WTC11 (cell line): ENCODE measurements around the gene NAXE. TPM values are rescaled to one million over a fixed set of nuclear protein-coding genes. Genes with fewer than 3 reads are reported as not detected.
"Not testable (repeated sequence)": the region's sequence is repeated elsewhere in the genome, so short reads cannot be mapped to it uniquely, and the experiment has no call there.

Source experiments
- ATAC-seq: fragments of 200-7000 bp; cut with Tn5 transposase; 2 replicates; pipeline ENCODE4 v1.10.0; 2021; ENCODE audit warnings: mild to moderate bottlenecking, moderate library complexity
- CTCF ChIA-PET: fragments of 300-600 bp; sonication (Branson Sonifier 250); formaldehyde crosslinking; loops from one replicate; lab custom pipeline; 2021; ENCODE audit warnings: antibody characterized with exemption; lab: Charles Lee
- POLR2A ChIA-PET: fragments of 350-600 bp; sonication (Branson Sonifier 250); formaldehyde crosslinking; loops from one replicate; lab custom pipeline; 2021; ENCODE audit warnings: antibody characterized with exemption; lab: Charles Lee
- DNase-seq: peaks from one replicate; pipeline ENCODE4 v3.0.0; 2021; ENCODE audit warnings: low spot score
- H3K27ac Mint-ChIP-seq: 2 replicates; pipeline ENCODE4 v1.8.0; 2021; ENCODE audit warnings: mixed read lengths
- H3K27me3 Mint-ChIP-seq: 2 replicates; pipeline ENCODE4 v1.8.0; 2021; ENCODE audit warnings: low read depth, mild to moderate bottlenecking, moderate library complexity, mixed read lengths
- H3K36me3 Mint-ChIP-seq: 2 replicates; pipeline ENCODE4 v1.8.0; 2021; ENCODE audit warnings: mixed read lengths
- H3K4me1 Mint-ChIP-seq: 2 replicates; pipeline ENCODE4 v1.8.0; 2022; ENCODE audit warnings: mixed read lengths
- H3K4me3 Mint-ChIP-seq: 2 replicates; pipeline ENCODE4 v1.8.0; 2021; ENCODE audit warnings: mild to moderate bottlenecking, moderate library complexity, mixed read lengths
- H3K9me3 Mint-ChIP-seq: 2 replicates; pipeline ENCODE4 v1.8.0; 2021; ENCODE audit warnings: mixed read lengths
- CBFB ChIP-seq: sonication (generic); formaldehyde crosslinking; IDR thresholded peaks from 2 replicates; pipeline ENCODE4 v1.8.1; 2022; ENCODE audit warnings: mild to moderate bottlenecking, low read depth, missing genetic modification reagents
- CREM ChIP-seq: sonication (generic); formaldehyde crosslinking; IDR thresholded peaks from 2 replicates; pipeline ENCODE4 v1.8.1; 2022; ENCODE audit warnings: mild to moderate bottlenecking, missing genetic modification reagents, moderate library complexity
- EMX1 ChIP-seq: fragments of 250-450 bp; sonication (Bioruptor Pico); IDR thresholded peaks from 2 replicates; pipeline ENCODE4 v1.8.0; 2021; ENCODE audit warnings: mild to moderate bottlenecking
- FOXJ3 ChIP-seq: sonication (generic); formaldehyde crosslinking; IDR thresholded peaks from 2 replicates; pipeline ENCODE4 v1.9.0; 2021; ENCODE audit warnings: missing genetic modification reagents, mild to moderate bottlenecking, borderline replicate concordance
- MYBL2 ChIP-seq: sonication (generic); formaldehyde crosslinking; IDR thresholded peaks from 2 replicates; pipeline ENCODE4 v1.8.1; 2023; ENCODE audit warnings: mild to moderate bottlenecking, moderate library complexity, missing genetic modification reagents
- OVOL2 ChIP-seq: fragments of 250-450 bp; sonication (Bioruptor Pico); IDR thresholded peaks from 2 replicates; pipeline ENCODE4 v1.9.0; 2021; ENCODE audit warnings: mild to moderate bottlenecking, borderline replicate concordance
- TCF7 ChIP-seq: sonication (generic); formaldehyde crosslinking; IDR thresholded peaks from 2 replicates; pipeline ENCODE4 v1.8.0; 2022; ENCODE audit warnings: mild to moderate bottlenecking, low read depth, missing genetic modification reagents, moderate library complexity
- TEAD4 ChIP-seq: sonication (generic); formaldehyde crosslinking; IDR thresholded peaks from 2 replicates; pipeline ENCODE4 v1.8.0; 2022; ENCODE audit warnings: mild to moderate bottlenecking, missing genetic modification reagents
- ZNF423 ChIP-seq: fragments of 250-450 bp; sonication (Bioruptor Pico); IDR thresholded peaks from 2 replicates; pipeline ENCODE4 v2.1.2; 2022; ENCODE audit warnings: mild to moderate bottlenecking, moderate library complexity
- ZNF671 ChIP-seq: fragments of 250-450 bp; sonication (Bioruptor Pico); IDR thresholded peaks from 2 replicates; pipeline ENCODE4 v1.8.0; 2021; ENCODE audit warnings: mild to moderate bottlenecking
- total RNA-seq: library from RNA; stranded (reverse); gene quantifications from 3 replicates; pipeline ENCODE4 v1.2.3, GENCODE V29; 2021
- TF ChIP-seq, protein P1 (sequence below): sonication (generic); formaldehyde crosslinking; IDR thresholded peaks from 2 replicates; pipeline ENCODE4 v1.8.0; 2023; ENCODE audit warnings: mild to moderate bottlenecking, missing genetic modification reagents
- TF ChIP-seq, protein P2 (sequence below): fragments of 250-450 bp; sonication (Bioruptor Pico); IDR thresholded peaks from 2 replicates; pipeline ENCODE4 v2.1.2; 2022; ENCODE audit warnings: mild to moderate bottlenecking, moderate library complexity
- TF ChIP-seq, protein P3 (sequence below): fragments of 250-450 bp; sonication (Bioruptor Pico); IDR thresholded peaks from 2 replicates; pipeline ENCODE4 v1.9.0; 2021; ENCODE audit warnings: mild to moderate bottlenecking
- TF ChIP-seq, protein P4 (sequence below): sonication (generic); formaldehyde crosslinking; IDR thresholded peaks from 2 replicates; pipeline ENCODE4 v1.8.0; 2023; ENCODE audit warnings: missing genetic modification reagents
- TF ChIP-seq, protein P5 (sequence below): sonication (generic); formaldehyde crosslinking; IDR thresholded peaks from 2 replicates; pipeline ENCODE4 v1.8.0; 2022; ENCODE audit warnings: mild to moderate bottlenecking, missing genetic modification reagents
- TF ChIP-seq, protein P6 (sequence below): fragments of 250-450 bp; sonication (Bioruptor Pico); IDR thresholded peaks from 2 replicates; pipeline ENCODE4 v1.9.0; 2021; ENCODE audit warnings: mild to moderate bottlenecking
- TF ChIP-seq, protein P7 (sequence below): sonication (generic); formaldehyde crosslinking; IDR thresholded peaks from 2 replicates; pipeline ENCODE4 v1.8.1; 2022; ENCODE audit warnings: low read depth, missing genetic modification reagents, borderline replicate concordance

NAXE gene
- total RNA-seq, 1 experiment from 2014 or later, result 81.6 TPM

DNA sequence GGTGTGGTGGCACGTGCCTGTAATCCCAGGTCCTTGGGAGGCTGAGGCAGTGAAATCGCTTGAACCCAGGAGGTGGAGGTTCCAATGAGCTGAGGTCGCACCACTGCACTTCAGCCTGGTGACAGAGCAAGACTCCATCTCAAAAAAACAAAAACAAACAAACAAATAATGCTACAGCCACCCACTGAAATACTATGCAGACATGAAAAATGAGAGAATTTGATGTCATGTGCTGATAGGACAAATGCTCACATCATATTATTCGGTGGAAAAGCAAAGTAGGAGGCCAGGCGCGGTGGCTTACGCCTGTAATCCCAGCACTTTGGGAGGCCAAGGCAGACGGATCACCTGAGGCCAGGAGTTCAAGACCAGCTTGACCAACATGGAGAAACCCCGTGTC, 18.5 kb downstream of the NAXE start:
- H3K9me3 Mint-ChIP-seq, H3K36me3 Mint-ChIP-seq, H3K4me1 Mint-ChIP-seq, POLR2A ChIA-PET, H3K27ac Mint-ChIP-seq, H3K4me3 Mint-ChIP-seq, ATAC-seq, DNase-seq: not testable (repeated sequence)
- H3K27me3 Mint-ChIP-seq, result peaks cover 11% of the 10 kb centered on the region; the same call in 1 of the 2 replicates
- CTCF ChIA-PET, result interaction anchor here (1.0 kb wide), 1 partner anchor 9 kb away, joined by 6 read pairs; the partner anchor contains the start of gene HAPLN2

DNA sequence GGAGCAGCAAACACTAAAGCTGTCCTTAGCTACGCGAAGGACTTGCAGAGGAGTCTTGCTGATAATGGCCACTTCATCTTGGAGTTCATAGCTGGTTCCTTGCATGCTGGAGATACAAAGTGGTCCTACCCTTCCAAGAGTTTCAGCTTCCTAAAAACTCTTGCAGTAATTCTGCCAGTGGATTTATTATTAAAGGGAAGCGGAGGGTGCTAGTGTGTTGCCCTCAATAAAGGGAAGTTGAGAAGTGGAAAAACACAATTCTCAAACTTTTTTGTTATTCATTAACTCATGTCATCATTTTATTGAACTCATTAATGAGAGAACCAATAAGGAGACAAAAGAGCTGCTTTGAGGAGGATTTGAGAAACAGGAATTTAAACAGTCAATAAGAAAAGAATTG, 21.1 kb downstream of the NAXE start:
- no peaks in the 10 kb centered on the region for H3K9me3 Mint-ChIP-seq
- ChIA-PET POLR2A (interaction anchor here (0.7 to 1.1 kb wide), 2 partner anchors 12 to 22 kb away, joined by 3 to 5 read pairs; partner anchors contain the start of gene NAXE), CTCF (interaction anchor here (0.8 to 2.4 kb wide), 10 partner anchors 10 to 167 kb away, joined by 3 to 18 read pairs (median 4); no protein-coding TSS in a partner anchor)
- TF ChIP-seq FOXJ3 (no peak), CBFB (no peak), EMX1 (CRISPR knock-in tag) (no peak), ZNF423 (CRISPR knock-in tag) (no peak), TEAD4 (CRISPR knock-in tag) (no peak), OVOL2 (no peak), ZNF671 (CRISPR knock-in tag) (no peak), CREM (CRISPR knock-in tag) (no peak), TCF7 (CRISPR knock-in tag) (no peak), MYBL2 (CRISPR knock-in tag) (no peak)
- TF ChIP-seq, protein P1, sequence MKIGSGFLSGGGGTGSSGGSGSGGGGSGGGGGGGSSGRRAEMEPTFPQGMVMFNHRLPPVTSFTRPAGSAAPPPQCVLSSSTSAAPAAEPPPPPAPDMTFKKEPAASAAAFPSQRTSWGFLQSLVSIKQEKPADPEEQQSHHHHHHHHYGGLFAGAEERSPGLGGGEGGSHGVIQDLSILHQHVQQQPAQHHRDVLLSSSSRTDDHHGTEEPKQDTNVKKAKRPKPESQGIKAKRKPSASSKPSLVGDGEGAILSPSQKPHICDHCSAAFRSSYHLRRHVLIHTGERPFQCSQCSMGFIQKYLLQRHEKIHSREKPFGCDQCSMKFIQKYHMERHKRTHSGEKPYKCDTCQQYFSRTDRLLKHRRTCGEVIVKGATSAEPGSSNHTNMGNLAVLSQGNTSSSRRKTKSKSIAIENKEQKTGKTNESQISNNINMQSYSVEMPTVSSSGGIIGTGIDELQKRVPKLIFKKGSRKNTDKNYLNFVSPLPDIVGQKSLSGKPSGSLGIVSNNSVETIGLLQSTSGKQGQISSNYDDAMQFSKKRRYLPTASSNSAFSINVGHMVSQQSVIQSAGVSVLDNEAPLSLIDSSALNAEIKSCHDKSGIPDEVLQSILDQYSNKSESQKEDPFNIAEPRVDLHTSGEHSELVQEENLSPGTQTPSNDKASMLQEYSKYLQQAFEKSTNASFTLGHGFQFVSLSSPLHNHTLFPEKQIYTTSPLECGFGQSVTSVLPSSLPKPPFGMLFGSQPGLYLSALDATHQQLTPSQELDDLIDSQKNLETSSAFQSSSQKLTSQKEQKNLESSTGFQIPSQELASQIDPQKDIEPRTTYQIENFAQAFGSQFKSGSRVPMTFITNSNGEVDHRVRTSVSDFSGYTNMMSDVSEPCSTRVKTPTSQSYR (CRISPR knock-in tag), result no peak
- TF ChIP-seq, protein P2, sequence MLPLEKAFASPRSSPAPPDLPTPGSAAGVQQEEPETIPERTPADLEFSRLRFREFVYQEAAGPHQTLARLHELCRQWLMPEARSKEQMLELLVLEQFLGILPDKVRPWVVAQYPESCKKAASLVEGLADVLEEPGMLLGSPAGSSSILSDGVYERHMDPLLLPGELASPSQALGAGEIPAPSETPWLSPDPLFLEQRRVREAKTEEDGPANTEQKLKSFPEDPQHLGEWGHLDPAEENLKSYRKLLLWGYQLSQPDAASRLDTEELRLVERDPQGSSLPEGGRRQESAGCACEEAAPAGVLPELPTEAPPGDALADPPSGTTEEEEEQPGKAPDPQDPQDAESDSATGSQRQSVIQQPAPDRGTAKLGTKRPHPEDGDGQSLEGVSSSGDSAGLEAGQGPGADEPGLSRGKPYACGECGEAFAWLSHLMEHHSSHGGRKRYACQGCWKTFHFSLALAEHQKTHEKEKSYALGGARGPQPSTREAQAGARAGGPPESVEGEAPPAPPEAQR, result no peak
- TF ChIP-seq, protein P3, sequence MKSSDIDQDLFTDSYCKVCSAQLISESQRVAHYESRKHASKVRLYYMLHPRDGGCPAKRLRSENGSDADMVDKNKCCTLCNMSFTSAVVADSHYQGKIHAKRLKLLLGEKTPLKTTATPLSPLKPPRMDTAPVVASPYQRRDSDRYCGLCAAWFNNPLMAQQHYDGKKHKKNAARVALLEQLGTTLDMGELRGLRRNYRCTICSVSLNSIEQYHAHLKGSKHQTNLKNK, result no peak
- TF ChIP-seq, protein P4, sequence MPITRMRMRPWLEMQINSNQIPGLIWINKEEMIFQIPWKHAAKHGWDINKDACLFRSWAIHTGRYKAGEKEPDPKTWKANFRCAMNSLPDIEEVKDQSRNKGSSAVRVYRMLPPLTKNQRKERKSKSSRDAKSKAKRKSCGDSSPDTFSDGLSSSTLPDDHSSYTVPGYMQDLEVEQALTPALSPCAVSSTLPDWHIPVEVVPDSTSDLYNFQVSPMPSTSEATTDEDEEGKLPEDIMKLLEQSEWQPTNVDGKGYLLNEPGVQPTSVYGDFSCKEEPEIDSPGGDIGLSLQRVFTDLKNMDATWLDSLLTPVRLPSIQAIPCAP (CRISPR knock-in tag), result no peak
- TF ChIP-seq, protein P5, sequence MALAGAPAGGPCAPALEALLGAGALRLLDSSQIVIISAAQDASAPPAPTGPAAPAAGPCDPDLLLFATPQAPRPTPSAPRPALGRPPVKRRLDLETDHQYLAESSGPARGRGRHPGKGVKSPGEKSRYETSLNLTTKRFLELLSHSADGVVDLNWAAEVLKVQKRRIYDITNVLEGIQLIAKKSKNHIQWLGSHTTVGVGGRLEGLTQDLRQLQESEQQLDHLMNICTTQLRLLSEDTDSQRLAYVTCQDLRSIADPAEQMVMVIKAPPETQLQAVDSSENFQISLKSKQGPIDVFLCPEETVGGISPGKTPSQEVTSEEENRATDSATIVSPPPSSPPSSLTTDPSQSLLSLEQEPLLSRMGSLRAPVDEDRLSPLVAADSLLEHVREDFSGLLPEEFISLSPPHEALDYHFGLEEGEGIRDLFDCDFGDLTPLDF, result no peak
- TF ChIP-seq, protein P6, sequence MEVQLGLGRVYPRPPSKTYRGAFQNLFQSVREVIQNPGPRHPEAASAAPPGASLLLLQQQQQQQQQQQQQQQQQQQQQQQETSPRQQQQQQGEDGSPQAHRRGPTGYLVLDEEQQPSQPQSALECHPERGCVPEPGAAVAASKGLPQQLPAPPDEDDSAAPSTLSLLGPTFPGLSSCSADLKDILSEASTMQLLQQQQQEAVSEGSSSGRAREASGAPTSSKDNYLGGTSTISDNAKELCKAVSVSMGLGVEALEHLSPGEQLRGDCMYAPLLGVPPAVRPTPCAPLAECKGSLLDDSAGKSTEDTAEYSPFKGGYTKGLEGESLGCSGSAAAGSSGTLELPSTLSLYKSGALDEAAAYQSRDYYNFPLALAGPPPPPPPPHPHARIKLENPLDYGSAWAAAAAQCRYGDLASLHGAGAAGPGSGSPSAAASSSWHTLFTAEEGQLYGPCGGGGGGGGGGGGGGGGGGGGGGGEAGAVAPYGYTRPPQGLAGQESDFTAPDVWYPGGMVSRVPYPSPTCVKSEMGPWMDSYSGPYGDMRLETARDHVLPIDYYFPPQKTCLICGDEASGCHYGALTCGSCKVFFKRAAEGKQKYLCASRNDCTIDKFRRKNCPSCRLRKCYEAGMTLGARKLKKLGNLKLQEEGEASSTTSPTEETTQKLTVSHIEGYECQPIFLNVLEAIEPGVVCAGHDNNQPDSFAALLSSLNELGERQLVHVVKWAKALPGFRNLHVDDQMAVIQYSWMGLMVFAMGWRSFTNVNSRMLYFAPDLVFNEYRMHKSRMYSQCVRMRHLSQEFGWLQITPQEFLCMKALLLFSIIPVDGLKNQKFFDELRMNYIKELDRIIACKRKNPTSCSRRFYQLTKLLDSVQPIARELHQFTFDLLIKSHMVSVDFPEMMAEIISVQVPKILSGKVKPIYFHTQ (CRISPR knock-in tag), result no peak
- TF ChIP-seq, protein P7, sequence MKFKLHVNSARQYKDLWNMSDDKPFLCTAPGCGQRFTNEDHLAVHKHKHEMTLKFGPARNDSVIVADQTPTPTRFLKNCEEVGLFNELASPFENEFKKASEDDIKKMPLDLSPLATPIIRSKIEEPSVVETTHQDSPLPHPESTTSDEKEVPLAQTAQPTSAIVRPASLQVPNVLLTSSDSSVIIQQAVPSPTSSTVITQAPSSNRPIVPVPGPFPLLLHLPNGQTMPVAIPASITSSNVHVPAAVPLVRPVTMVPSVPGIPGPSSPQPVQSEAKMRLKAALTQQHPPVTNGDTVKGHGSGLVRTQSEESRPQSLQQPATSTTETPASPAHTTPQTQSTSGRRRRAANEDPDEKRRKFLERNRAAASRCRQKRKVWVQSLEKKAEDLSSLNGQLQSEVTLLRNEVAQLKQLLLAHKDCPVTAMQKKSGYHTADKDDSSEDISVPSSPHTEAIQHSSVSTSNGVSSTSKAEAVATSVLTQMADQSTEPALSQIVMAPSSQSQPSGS, result no peak
- no peak overlapping the region for H3K4me3 Mint-ChIP-seq
- H3K36me3 Mint-ChIP-seq, result no peaks in the 10 kb centered on the region
- H3K4me1 Mint-ChIP-seq, result peaks cover 4% of the 10 kb centered on the region; the same call in 1 of the 2 replicates
- no peak for ATAC-seq
- no peak overlapping the region for H3K27ac Mint-ChIP-seq
- DNase-seq, result no peak
- peaks cover 17% of the 10 kb centered on the region for H3K27me3 Mint-ChIP-seq
